ES-I3 (cell line): ENCODE data around the gene AMIGO3.

ENCODE experiments used
- H3K36me3 ChIP-seq: 2 replicates; pipeline ENCODE4 v1.6.1; 2013; ENCODE audit warnings: mild to moderate bottlenecking, low read length, control low read depth, moderate library complexity; ENCODE audit not compliant: insufficient read depth
- H3K4me1 ChIP-seq: 2 replicates; pipeline ENCODE4 v1.6.1; 2013; ENCODE audit warnings: mild to moderate bottlenecking, control low read depth, low read length; ENCODE audit not compliant: insufficient read depth
- H3K9ac ChIP-seq: 2 replicates; pipeline ENCODE4 v1.6.1; 2013; ENCODE audit warnings: low read depth, mild to moderate bottlenecking, low read length, moderate library complexity
- H3K9me3 ChIP-seq: 2 replicates; pipeline ENCODE4 v1.6.1; 2013; ENCODE audit warnings: mild to moderate bottlenecking, low read length, moderate library complexity; ENCODE audit not compliant: control insufficient read depth, insufficient read depth

Gene AMIGO3

GRCh38 chr3:49681232-49681522, 38.3 kb downstream of the AMIGO3 start:
- H3K4me1 ChIP-seq, result no peaks in the 10 kb centered on the region
- no peak overlapping the region for H3K9ac ChIP-seq
- no peaks in the 10 kb centered on the region for H3K9me3 ChIP-seq
- H3K36me3 ChIP-seq, result peaks cover 33% of the 10 kb centered on the region

- Histone ChIP-seq H3K9me3 (no peaks in the 10 kb centered on the region), H3K4me1 (no peaks in the 10 kb centered on the region), H3K36me3 (peaks cover 38% of the 10 kb centered on the region), H3K9ac (no peak overlapping the region)
Observed at GRCh38 chr3:49680493-49681231, 38.8 kb downstream of the AMIGO3 start.

GRCh38 chr3:49675912-49676311, 43.6 kb downstream of the AMIGO3 start:
- peaks cover 5% of the 10 kb centered on the region for H3K4me1 ChIP-seq
- H3K9ac ChIP-seq, result no peak overlapping the region
- peaks cover 38% of the 10 kb centered on the region for H3K36me3 ChIP-seq
- no peaks in the 10 kb centered on the region for H3K9me3 ChIP-seq

DNA sequence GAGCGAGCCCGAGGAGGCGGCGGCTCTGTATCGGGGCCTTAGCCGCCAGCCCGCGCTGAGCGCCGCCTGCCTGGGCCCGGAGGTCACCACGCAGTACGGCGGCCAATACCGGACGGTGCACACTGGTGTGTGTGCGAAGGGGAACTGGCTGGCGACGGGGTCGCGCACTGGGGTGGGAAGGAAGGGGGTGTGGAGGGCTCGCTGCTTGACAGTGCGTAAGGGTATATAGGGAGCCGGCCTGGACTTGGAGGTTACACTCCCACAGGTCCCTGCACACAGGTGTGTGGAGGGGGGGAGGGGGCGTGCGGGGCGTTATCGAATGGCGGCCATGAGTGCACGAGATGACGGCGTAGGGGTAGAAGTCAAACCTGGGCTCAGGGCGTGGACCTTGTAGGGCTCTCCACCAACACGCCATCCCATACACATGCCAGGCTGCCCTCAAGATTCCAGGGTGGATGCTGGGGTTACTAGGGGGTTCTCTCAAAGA, 44.9 kb downstream of the AMIGO3 start:
- H3K36me3 ChIP-seq, result peaks cover 27% of the 10 kb centered on the region
- peaks cover 5% of the 10 kb centered on the region for H3K4me1 ChIP-seq
- H3K9ac ChIP-seq, result peak overlapping the region; percentile 94
- H3K9me3 ChIP-seq, result no peaks in the 10 kb centered on the region

DNA sequence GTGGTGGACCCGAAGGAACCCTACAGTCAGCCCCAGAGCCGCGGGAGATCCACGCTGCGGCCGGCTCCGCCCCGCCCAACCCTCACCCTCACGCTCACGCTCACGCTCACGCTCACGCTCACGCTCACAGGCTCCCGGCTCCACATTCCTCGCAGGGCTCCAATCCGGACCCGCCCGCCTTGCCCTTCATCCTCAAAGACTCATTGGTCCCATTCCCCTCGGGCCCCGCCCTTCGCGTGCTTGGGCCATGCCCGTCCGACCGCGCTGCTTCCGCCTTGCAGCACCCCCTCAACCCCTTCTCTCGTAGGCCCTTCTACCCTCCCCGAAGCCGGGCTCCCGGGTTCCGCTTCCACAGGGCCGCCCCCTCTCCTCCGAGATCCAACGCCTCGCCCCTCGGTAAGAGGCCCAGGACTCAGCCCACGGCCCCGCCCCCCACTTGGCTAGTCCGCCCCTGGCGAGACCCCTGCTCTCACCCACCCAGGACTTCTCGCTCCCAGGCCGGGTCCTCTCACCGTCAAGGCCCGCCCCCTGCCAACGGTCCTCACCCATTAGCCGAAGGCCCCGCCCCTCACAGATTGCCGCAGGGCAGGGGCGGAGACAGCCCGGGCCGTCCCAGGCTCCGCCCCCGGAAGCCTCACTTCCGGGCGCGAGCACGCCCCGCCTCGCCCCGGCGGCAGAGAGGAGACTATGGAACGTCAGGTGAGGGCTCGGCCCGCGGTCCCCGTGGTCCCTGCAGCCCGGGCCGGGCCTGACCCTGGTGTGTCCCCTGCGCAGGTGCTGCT, 45.6 kb downstream of the AMIGO3 start, which contains the start of gene APEH:
Gene APEH, plus strand, starts transcription at position 637 of the 782 bp plus-strand sequence. Its CDS starts 51 bp downstream, at position 688.
- peaks cover 5% of the 10 kb centered on the region for H3K4me1 ChIP-seq
- H3K36me3 ChIP-seq, result peaks cover 27% of the 10 kb centered on the region
- no peaks in the 10 kb centered on the region for H3K9me3 ChIP-seq
- peak within 1 kb of the TSS; percentile 94 for H3K9ac ChIP-seq

DNA sequence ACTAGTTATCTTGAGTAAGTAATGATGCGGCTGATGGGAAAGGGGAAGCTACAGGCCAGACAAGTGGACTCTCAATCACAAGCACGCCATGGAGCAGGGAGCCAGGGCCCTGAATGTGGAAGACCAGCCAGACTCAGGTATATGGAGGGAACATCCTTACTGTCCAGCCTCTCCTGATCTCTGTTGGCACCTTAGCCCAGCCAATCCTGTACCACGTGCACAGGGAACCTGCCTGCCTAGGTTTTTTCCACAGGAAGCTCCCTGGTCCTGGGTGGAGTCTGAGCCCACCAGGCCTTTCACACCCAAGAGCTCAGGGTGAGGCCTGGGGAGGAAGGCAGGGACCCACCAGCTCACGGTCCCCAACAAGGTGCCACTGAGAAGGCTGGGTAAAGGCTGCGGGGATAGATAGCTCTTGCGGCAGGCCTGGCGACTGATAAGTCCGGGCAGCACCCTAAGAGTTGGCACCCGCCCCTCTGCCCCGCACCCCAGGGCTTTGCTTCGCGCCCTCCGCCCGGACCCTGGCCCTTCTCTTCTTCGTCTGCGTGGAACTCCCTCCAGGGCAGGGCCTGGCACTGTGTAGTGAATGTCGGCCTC, 46.3 kb downstream of the AMIGO3 start:
- Histone ChIP-seq H3K4me1 (peaks cover 9% of the 10 kb centered on the region), H3K36me3 (peaks cover 22% of the 10 kb centered on the region), H3K9ac (peak overlapping the region; percentile 94), H3K9me3 (no peaks in the 10 kb centered on the region)

DNA sequence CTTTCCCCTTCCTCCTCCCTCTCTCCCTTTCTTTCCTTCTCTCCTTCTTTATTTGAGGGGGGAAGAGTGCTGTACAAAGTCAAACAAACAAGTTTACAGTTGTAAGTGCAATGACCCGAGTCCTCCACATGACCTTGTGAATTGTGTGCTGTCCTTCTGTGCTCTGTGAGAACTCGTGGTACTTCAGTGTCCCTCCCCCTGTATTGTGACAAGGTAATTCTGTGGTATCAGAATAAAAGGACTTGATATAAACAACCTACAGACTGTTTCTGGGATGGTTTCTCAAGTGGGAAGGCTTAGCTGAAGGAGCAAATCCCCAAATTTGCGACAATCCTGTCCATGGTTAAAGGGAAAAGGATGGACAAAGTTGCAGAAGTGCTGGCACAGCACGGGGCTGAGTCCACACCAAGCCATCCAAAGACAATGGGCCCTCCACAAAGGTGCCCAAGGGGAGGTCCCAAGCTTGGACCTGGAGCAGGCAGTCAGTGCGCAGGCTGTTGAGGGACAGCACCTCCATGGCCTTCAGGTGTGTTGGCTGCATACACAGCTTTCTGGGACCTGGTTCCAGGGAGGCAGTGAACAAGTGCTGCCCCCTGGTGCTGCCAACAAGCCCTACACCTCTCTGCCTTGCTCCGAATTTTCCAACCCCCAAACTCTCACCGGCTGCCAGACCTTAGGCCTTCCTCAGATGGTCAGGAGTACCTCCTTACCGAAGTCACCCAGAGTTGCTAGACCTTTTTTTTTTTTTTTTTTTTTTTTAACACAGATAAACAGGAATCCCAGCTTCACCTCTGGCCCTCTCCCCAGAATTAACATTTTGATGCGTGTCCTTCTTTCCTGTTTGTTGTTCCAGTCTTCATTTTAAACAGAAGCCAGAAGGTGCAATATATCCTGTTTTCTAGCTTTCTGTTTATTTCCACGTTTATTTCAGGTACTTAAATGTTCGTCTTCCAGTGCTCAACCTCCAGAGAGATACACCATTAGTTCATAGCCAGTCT, 47.9 kb downstream of the AMIGO3 start:
- H3K4me1 ChIP-seq, result peaks cover 16% of the 10 kb centered on the region
- H3K9me3 ChIP-seq, result no peaks in the 10 kb centered on the region
- H3K9ac ChIP-seq, result no peak overlapping the region; the same call in 1 of the 2 replicates
- H3K36me3 ChIP-seq, result peaks cover 8% of the 10 kb centered on the region; the same call in 1 of the 2 replicates

- H3K9me3 ChIP-seq, result no peaks in the 10 kb centered on the region
Observed at GRCh38 chr3:49670940-49671290, 48.6 kb downstream of the AMIGO3 start.

GRCh38 chr3:49669352-49669751, 50.1 kb downstream of the AMIGO3 start:
- Histone ChIP-seq H3K4me1 (peaks cover 23% of the 10 kb centered on the region), H3K9ac (no peak overlapping the region), H3K36me3 (no peaks in the 10 kb centered on the region), H3K9me3 (no peaks in the 10 kb centered on the region)

More at GRCh38 chr3:49670940-49671290, 48.6 kb downstream of the AMIGO3 start:
- peaks cover 5% of the 10 kb centered on the region; the same call in 1 of the 2 replicates for H3K36me3 ChIP-seq
- no peak overlapping the region for H3K9ac ChIP-seq
- H3K4me1 ChIP-seq, result peaks cover 20% of the 10 kb centered on the region

GRCh38 chr3:49668861-49669260, 50.6 kb downstream of the AMIGO3 start:
- Histone ChIP-seq H3K36me3 (no peaks in the 10 kb centered on the region), H3K9ac (no peak overlapping the region), H3K4me1 (peaks cover 23% of the 10 kb centered on the region), H3K9me3 (no peaks in the 10 kb centered on the region)

DNA sequence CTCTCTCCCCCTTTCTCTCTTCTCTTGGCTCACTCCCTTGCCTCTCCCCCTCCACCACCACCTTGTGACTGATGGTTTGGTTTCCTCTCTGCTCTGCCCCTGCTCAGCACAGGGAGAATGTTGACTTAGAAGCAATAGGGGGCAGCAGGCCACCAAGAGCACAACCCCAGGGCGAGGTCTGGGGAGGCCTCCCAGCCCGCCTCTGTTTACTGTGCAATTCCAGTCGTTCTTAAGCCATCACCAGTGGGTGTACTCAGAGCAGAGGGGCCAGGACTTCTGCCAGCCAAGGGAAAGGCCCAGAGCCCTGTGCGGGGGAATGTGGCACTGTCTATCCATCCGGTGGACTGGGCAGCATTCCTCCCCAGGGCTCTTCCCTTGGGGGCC, 51.1 kb downstream of the AMIGO3 start:
- Histone ChIP-seq H3K36me3 (no peaks in the 10 kb centered on the region), H3K9me3 (no peaks in the 10 kb centered on the region), H3K4me1 (peaks cover 23% of the 10 kb centered on the region), H3K9ac (no peak overlapping the region)

- H3K36me3 ChIP-seq, result no peaks in the 10 kb centered on the region
- H3K9me3 ChIP-seq, result no peaks in the 10 kb centered on the region
- peaks cover 23% of the 10 kb centered on the region for H3K4me1 ChIP-seq
- H3K9ac ChIP-seq, result no peak overlapping the region
Observed at GRCh38 chr3:49667701-49668413, 51.6 kb downstream of the AMIGO3 start.
